ENCODE measurements around the gene CLIP1. TPM values are rescaled to one million over a fixed set of nuclear protein-coding genes. Genes with fewer than 3 reads are reported as not detected.

CLIP1 gene
- total RNA-seq, 1 experiment from 2014 or later = 42.9 TPM

- Histone ChIP-seq H3K79me2 (ENCODE audit: insufficient read depth, low read length) (peaks cover 71% of the 10 kb centered on the region), H3K4me1 (ENCODE audit: control insufficient read depth in 1 of 2, insufficient read depth in 2 of 2, low read length in 2 of 2) (peaks cover 36 to 64% of the 10 kb centered on the region in 2 experiments), H3K4me2 (ENCODE audit: low read length) (peak overlapping the region; percentile 91), H3K27ac (ENCODE audit: low read depth, low read length) (peak overlapping the region; percentile 91), H3K9me2 (ENCODE audit: insufficient read depth) (no peaks in the 10 kb centered on the region), H3K36me3 (ENCODE audit: control insufficient read depth in 1 of 2, insufficient read depth in 2 of 2, low read length in 2 of 2) (no peaks in the 10 kb centered on the region), H3K9ac (ENCODE audit: low read length) (peak overlapping the region; percentile 80), H2AFZ (ENCODE audit: low read depth, low read length, poor library complexity, severe bottlenecking) (no peak overlapping the region), H4K20me1 (ENCODE audit: insufficient read depth) (no peaks in the 10 kb centered on the region), H3K9me3 (ENCODE audit: control insufficient read depth in 1 of 2, insufficient read depth in 1 of 2, low read depth in 1 of 2, low read length in 2 of 2) (no peaks in the 10 kb centered on the region), H3K27me3 (ENCODE audit: insufficient read depth, low read length) (no peaks in the 10 kb centered on the region), H3K4me3 (replicated peaks in 1 of 2; ENCODE audit: low read depth in 1 of 2, low read length in 2 of 2) (peak overlapping the region; percentile 42 to 53)
- BruUV-seq (replicated peaks) = TSS peak; percentile 94
- ChIA-PET RAD21 (ENCODE audit: low non-redundant PET in 1 of 2, low total read pairs in 2 of 2, uncharacterized antibody in 2 of 2, unreplicated experiment in 2 of 2) (interaction anchor here (0.7 to 2.5 kb wide), 6 partner anchors 24 to 150 kb away, joined by 3 to 17 read pairs (median 6); partner anchors contain the start of gene ZCCHC8 (in 1 of the 2)), POLR2A (interaction anchor here (0.6 to 2.9 kb wide), 24 partner anchors 8 to 1903 kb away, joined by 3 to 22 read pairs (median 4); partner anchors contain the start of genes CLIP1, KNTC1, RSRC2 and ZCCHC8), CTCF (interaction anchor here (0.8 to 4.6 kb wide), 11 partner anchors 8 to 151 kb away, joined by 3 to 112 read pairs (median 4); partner anchors contain the start of genes CLIP1, RSRC2 and ZCCHC8)
- intact Hi-C loops (cut with micrococcal nuclease) = loop anchor here (1.0 kb wide), 3 partner anchors 22 to 101 kb away; partner anchors contain the start of gene ZCCHC8
- DNase-seq (ENCODE audit: low read depth, low spot score) (peak; percentile 83), ATAC-seq (peak; percentile 84)
- TF ChIP-seq, protein P1, sequence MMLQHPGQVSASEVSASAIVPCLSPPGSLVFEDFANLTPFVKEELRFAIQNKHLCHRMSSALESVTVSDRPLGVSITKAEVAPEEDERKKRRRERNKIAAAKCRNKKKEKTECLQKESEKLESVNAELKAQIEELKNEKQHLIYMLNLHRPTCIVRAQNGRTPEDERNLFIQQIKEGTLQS (IDR thresholded peaks at IDR 0.05) = no peak
- TF ChIP-seq RAD21 (IDR thresholded peaks at IDR 0.05; ENCODE audit: low read depth) = peak; percentile 96
- no peak for TF ChIP-seq EZH2phosphoT487 (IDR thresholded peaks at IDR 0.05; ENCODE audit: borderline replicate concordance)
- peak; percentile 17 for TF ChIP-seq POLR2AphosphoS5 (IDR thresholded peaks at IDR 0.05; ENCODE audit: low read depth, low read length)
- TF ChIP-seq JUND (IDR thresholded peaks at IDR 0.05) = peak; percentile 33
- peak; percentile 64 to 85 (median 73) for TF ChIP-seq CTCF (IDR thresholded peaks at IDR 0.05 in 2 of 3, conservative IDR thresholded peaks at IDR 0.05 in 1 of 3; ENCODE audit: borderline replicate concordance in 1 of 3, insufficient read depth in 1 of 3, low read depth in 2 of 3, low read length in 2 of 3)
- TF ChIP-seq CEBPB (IDR thresholded peaks at IDR 0.05; ENCODE audit: low read depth) = peak; percentile 93
- peak; percentile 69 for TF ChIP-seq SP1 (IDR thresholded peaks at IDR 0.05; ENCODE audit: low read depth)
- peak; percentile 42; the same call in 1 of the 2 replicates for TF ChIP-seq FOSL1 (IDR thresholded peaks at IDR 0.05; ENCODE audit: low read depth)
- 0 out of 2 replicates have a peak, but pooled peaks have one; percentile 12 for TF ChIP-seq CBX3 (IDR thresholded peaks at IDR 0.05; ENCODE audit: low read depth)
- TF ChIP-seq ELF1 (IDR thresholded peaks at IDR 0.05; ENCODE audit: borderline replicate concordance, low read depth) = no peak
Observed at GRCh38 chr12:122399592-122400373, 22.7 kb downstream of the CLIP1 start.

All from HCT116 (cell line).